ENCODE results near the gene EPB41L1. TPM values are rescaled to one million over a fixed set of nuclear protein-coding genes. Genes with fewer than 3 reads are reported as not detected.

Gene EPB41L1
- total and polyA plus RNA-seq, 4 donors, result 13.5 to 61.9 (median 32.8) TPM

DNA sequence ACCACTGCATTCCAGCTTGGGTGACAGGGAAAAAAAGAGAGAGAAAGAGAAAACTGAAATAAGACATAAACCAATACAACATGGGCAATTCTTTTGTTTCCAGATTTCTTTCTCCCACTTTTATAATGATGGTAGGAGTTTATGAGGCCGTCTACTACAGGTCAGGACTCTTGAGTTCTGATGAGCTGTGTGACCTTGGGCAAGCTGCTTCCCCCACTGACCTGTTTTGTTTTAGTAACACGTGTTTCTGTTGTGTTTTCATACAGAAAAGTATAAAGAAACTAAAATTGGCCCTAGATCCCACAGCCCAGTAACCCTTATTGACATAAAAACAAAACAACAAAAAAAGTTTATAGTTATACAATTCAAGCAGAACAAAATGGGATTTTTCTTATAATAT is 58.8 kb downstream of the EPB41L1 start:
- WGBS, 2 donors, result 67 to 80% methylated on average over 2 of the region's 2 CpGs

DNA sequence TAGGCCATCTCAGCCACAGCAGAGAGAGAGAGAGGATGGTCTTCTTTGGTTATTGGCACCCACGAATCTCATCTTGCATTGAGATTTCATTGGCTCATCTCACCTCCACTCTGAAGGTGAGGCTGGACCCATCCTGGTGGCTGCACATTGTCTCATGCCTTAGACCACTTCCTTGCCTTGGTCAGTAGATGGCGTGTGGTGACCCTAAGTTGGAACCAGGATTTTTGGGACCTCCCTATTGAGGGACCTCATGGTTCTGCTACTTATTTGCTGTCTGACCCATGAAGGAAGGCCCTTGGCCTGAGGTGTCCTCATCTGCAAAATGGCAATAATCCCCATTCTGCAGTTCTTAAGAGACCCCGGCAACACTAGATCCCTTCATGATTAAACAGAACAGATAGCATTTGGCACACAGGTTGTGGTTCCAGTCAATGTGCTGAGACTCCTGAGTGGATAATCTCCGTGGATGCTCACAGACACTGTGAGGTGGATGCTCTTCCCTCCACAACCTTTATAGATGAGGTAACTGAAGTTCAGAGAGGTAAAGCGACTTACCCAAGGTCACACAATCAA is 60.2 kb downstream of the EPB41L1 start:
- no peak overlapping the region for H3K4me3 ChIP-seq
- H3K9ac ChIP-seq (ENCODE audit: insufficient read depth in 1 of 2, low read length in 2 of 2), result no peak overlapping the region
- H3K27me3 ChIP-seq (ENCODE audit: control insufficient read depth in 3 of 3, insufficient read depth in 3 of 3, low read length in 2 of 3), result no peaks in the 10 kb centered on the region
- ATAC-seq (ENCODE audit: insufficient read depth, low FRiP score), result no peak
- H3K27ac ChIP-seq (ENCODE audit: low read depth in 1 of 2, low read length in 1 of 2), result no peak overlapping the region
- TF ChIP-seq, protein P1, sequence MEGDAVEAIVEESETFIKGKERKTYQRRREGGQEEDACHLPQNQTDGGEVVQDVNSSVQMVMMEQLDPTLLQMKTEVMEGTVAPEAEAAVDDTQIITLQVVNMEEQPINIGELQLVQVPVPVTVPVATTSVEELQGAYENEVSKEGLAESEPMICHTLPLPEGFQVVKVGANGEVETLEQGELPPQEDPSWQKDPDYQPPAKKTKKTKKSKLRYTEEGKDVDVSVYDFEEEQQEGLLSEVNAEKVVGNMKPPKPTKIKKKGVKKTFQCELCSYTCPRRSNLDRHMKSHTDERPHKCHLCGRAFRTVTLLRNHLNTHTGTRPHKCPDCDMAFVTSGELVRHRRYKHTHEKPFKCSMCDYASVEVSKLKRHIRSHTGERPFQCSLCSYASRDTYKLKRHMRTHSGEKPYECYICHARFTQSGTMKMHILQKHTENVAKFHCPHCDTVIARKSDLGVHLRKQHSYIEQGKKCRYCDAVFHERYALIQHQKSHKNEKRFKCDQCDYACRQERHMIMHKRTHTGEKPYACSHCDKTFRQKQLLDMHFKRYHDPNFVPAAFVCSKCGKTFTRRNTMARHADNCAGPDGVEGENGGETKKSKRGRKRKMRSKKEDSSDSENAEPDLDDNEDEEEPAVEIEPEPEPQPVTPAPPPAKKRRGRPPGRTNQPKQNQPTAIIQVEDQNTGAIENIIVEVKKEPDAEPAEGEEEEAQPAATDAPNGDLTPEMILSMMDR (IDR thresholded peaks at IDR 0.05; ENCODE audit: control extremely low read depth, extremely low read depth), result peak; percentile 3
- no peaks in the 10 kb centered on the region for H3K9me3 ChIP-seq (ENCODE audit: control insufficient read depth in 4 of 4, insufficient read depth in 3 of 4, low read length in 3 of 4)
- H3K36me3 ChIP-seq (ENCODE audit: control insufficient read depth in 4 of 4, insufficient read depth in 4 of 4, low read length in 4 of 4), result peaks cover 0 to 17% (median 8%) of the 10 kb centered on the region in 4 donors
- peak in 2 of 3 donors; percentile 27 to 29 for DNase-seq
- H3K4me1 ChIP-seq (ENCODE audit: control insufficient read depth in 5 of 5, insufficient read depth in 5 of 5, low read length in 5 of 5), result no peaks in the 10 kb centered on the region
- WGBS, 2 donors, result 64 to 74% methylated on average over 5 of the region's 5 CpGs

More for the DNA sequence above, 58.8 kb downstream of the EPB41L1 start:
- Histone ChIP-seq H3K27me3 (ENCODE audit: control insufficient read depth in 3 of 3, insufficient read depth in 3 of 3, low read length in 2 of 3) (no peaks in the 10 kb centered on the region), H3K27ac (ENCODE audit: low read depth in 1 of 2, low read length in 1 of 2) (no peak overlapping the region), H3K4me3 (no peak overlapping the region), H3K9ac (ENCODE audit: insufficient read depth in 1 of 2, low read length in 2 of 2) (no peak overlapping the region), H3K36me3 (ENCODE audit: control insufficient read depth in 4 of 4, insufficient read depth in 4 of 4, low read length in 4 of 4) (peaks cover 0 to 20% (median 9%) of the 10 kb centered on the region in 4 donors), H3K9me3 (ENCODE audit: control insufficient read depth in 4 of 4, insufficient read depth in 3 of 4, low read length in 3 of 4) (no peaks in the 10 kb centered on the region), H3K4me1 (ENCODE audit: control insufficient read depth in 5 of 5, insufficient read depth in 5 of 5, low read length in 5 of 5) (no peaks in the 10 kb centered on the region)
- TF ChIP-seq, protein P1 (IDR thresholded peaks at IDR 0.05; ENCODE audit: control extremely low read depth, extremely low read depth), result no peak
- DNase-seq (no peak), ATAC-seq (ENCODE audit: insufficient read depth, low FRiP score) (no peak)

DNA sequence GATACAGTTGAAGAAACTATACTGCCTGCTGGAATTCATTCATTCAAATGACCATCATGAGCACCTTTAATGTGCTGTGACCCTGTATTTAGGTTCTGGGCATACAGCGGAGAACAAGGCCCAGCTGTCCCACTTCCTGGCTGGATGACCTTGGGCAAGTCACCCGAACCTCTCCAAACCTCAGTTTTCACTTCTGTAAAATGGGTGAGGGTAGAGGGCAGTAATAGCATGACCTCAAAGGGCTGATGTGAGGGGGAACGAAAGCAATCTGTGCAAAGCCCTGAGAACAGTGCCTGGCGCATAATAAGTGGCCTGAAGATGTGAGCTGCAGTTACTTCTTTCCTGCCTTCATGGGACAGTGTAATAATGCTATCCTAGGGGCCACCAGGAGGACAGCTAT is 61.2 kb downstream of the EPB41L1 start:
- no peaks in the 10 kb centered on the region for H3K27me3 ChIP-seq (ENCODE audit: control insufficient read depth in 3 of 3, insufficient read depth in 3 of 3, low read length in 2 of 3)
- no peak overlapping the region for H3K4me3 ChIP-seq
- no peak overlapping the region for H3K9ac ChIP-seq (ENCODE audit: insufficient read depth in 1 of 2, low read length in 2 of 2)
- peaks cover 0 to 22% (median 7%) of the 10 kb centered on the region in 4 donors for H3K36me3 ChIP-seq (ENCODE audit: control insufficient read depth in 4 of 4, insufficient read depth in 4 of 4, low read length in 4 of 4)
- 85 to 94% methylated on average over 4 of the region's 4 CpGs for WGBS, 2 donors
- no peaks in the 10 kb centered on the region for H3K4me1 ChIP-seq (ENCODE audit: control insufficient read depth in 5 of 5, insufficient read depth in 5 of 5, low read length in 5 of 5)
- no peaks in the 10 kb centered on the region for H3K9me3 ChIP-seq (ENCODE audit: control insufficient read depth in 4 of 4, insufficient read depth in 3 of 4, low read length in 3 of 4)
- no peak overlapping the region for H3K27ac ChIP-seq (ENCODE audit: low read depth in 1 of 2, low read length in 1 of 2)
- ATAC-seq (ENCODE audit: insufficient read depth, low FRiP score) (no peak), DNase-seq (no peak)
- TF ChIP-seq, protein P1 (IDR thresholded peaks at IDR 0.05; ENCODE audit: control extremely low read depth, extremely low read depth), result no peak

Data from lung (tissue), 12 donors.